Measurements from ENCODE around the gene PLCB4.

Gene PLCB4

DNA sequence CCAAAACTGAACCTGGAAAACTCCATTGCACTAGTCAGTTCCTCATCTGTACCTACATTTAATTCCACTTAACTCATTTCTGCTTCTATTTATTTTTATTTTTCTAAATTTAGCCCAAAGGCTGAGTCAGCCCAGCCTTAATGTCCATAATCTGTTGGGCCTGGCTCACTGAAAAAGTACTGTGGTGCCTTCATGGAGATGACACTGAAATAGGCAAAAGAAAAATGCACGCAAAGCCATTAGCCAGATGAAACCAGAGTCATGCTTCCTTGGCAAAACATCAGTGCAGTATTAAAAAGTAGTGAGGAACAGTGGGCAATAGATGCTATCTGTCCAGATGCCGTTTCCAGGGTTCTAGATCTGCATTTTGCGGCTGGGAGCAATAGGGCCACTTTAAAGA is 14.7 kb upstream of the PLCB4 start:
- TF ChIP-seq SIN3A (IDR thresholded peaks at IDR 0.05; ENCODE audit: borderline replicate concordance, insufficient read depth, low read length) (no peak), TAF1 (IDR thresholded peaks at IDR 0.05; ENCODE audit: borderline replicate concordance, insufficient read depth, low read length) (no peak), POLR2AphosphoS5 (IDR thresholded peaks at IDR 0.05; ENCODE audit: low read depth, low read length) (no peak), FOXP2 (optimal IDR thresholded peaks at IDR 0.05; ENCODE audit: borderline replicate concordance, extremely low read depth, extremely low read length, insufficient read depth) (no peak)
- TF ChIP-seq, protein P1, sequence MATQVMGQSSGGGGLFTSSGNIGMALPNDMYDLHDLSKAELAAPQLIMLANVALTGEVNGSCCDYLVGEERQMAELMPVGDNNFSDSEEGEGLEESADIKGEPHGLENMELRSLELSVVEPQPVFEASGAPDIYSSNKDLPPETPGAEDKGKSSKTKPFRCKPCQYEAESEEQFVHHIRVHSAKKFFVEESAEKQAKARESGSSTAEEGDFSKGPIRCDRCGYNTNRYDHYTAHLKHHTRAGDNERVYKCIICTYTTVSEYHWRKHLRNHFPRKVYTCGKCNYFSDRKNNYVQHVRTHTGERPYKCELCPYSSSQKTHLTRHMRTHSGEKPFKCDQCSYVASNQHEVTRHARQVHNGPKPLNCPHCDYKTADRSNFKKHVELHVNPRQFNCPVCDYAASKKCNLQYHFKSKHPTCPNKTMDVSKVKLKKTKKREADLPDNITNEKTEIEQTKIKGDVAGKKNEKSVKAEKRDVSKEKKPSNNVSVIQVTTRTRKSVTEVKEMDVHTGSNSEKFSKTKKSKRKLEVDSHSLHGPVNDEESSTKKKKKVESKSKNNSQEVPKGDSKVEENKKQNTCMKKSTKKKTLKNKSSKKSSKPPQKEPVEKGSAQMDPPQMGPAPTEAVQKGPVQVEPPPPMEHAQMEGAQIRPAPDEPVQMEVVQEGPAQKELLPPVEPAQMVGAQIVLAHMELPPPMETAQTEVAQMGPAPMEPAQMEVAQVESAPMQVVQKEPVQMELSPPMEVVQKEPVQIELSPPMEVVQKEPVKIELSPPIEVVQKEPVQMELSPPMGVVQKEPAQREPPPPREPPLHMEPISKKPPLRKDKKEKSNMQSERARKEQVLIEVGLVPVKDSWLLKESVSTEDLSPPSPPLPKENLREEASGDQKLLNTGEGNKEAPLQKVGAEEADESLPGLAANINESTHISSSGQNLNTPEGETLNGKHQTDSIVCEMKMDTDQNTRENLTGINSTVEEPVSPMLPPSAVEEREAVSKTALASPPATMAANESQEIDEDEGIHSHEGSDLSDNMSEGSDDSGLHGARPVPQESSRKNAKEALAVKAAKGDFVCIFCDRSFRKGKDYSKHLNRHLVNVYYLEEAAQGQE (IDR thresholded peaks at IDR 0.05; ENCODE audit: insufficient read depth in 1 of 2, low read depth in 2 of 2, low read length in 2 of 2): no peak

GRCh38 chr20:9059931-9060330 is 9.0 kb upstream of the PLCB4 start:
- TF ChIP-seq SIN3A (IDR thresholded peaks at IDR 0.05; ENCODE audit: borderline replicate concordance, insufficient read depth, low read length) (no peak), TAF1 (IDR thresholded peaks at IDR 0.05; ENCODE audit: borderline replicate concordance, insufficient read depth, low read length) (no peak)

GRCh38 chr20:9061434-9061833 is 7.5 kb upstream of the PLCB4 start:
- TF ChIP-seq TAF1 (IDR thresholded peaks at IDR 0.05; ENCODE audit: borderline replicate concordance, insufficient read depth, low read length): no peak
- TF ChIP-seq, protein P1 (IDR thresholded peaks at IDR 0.05; ENCODE audit: insufficient read depth in 1 of 2, low read depth in 2 of 2, low read length in 2 of 2): no peak

DNA sequence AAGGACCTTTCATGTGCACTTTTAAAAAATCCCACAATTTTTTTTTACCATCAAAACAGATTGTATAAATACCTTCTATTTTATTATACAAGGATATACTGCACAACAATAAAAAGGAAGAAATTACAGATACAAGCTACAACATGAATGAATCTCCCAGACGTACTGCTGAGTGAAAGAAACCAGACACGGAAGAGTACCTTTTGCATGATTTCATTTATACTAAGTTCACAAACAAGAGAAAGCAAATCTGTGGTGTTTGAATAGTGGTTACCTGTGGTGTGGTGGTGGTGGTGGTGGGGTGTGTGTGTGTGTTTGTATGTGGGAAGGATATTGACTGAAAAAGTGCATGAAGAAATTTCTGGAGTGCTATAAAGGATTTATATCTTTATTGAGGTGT is 6.8 kb upstream of the PLCB4 start:
- TF ChIP-seq, protein P1 (IDR thresholded peaks at IDR 0.05; ENCODE audit: insufficient read depth in 1 of 2, low read depth in 2 of 2, low read length in 2 of 2): no peak

DNA sequence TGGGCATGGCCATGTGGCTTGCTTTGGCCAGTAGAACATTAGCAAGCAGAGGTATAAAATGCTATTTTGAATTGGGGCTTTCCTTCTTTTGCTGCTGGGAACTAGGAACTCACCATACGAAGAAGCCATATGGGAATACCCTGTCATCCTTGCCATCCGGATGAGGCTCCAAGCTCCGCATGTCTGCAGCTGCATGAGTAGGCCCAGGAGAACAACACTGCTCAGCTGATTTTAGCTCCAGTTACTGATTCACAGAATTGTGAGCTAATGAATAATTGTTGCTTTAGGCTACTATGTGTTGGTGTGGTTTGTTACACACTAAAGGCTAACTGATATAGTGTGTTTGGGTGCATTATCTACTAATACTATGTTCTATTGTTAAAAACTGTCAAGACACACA is 2.7 kb upstream of the PLCB4 start:
- TF ChIP-seq, protein P1 (IDR thresholded peaks at IDR 0.05; ENCODE audit: insufficient read depth in 1 of 2, low read depth in 2 of 2, low read length in 2 of 2): no peak
- TF ChIP-seq POLR2AphosphoS5 (IDR thresholded peaks at IDR 0.05; ENCODE audit: low read depth, low read length): no peak
- no peak for TF ChIP-seq SIN3A (IDR thresholded peaks at IDR 0.05; ENCODE audit: borderline replicate concordance, insufficient read depth, low read length)
- TF ChIP-seq FOXP2 (optimal IDR thresholded peaks at IDR 0.05; ENCODE audit: borderline replicate concordance, extremely low read depth, extremely low read length, insufficient read depth): no peak
- TF ChIP-seq TAF1 (IDR thresholded peaks at IDR 0.05; ENCODE audit: borderline replicate concordance, insufficient read depth, low read length): no peak

All from PFSK-1 (cell line).